Cardiac muscle cell (in vitro differentiated cells and primary cell): ENCODE data around the gene NDUFB7. TPM values are rescaled to one million over a fixed set of nuclear protein-coding genes. Genes with fewer than 3 reads are reported as not detected.

Experiments
- DNase-seq, 2 donors: peaks; one replicate each; pipeline versions ENCODE4 v3.0.0 to v3.0.0-alpha.2; 2010 to 2017; ENCODE audit warnings: low read depth in 1 of 2, low spot score in 1 of 2
- H3K27ac ChIP-seq: fragments of 200-600 bp; sonication (generic); 2 replicates; pipeline ENCODE4 v1.5.1; 2016
- H3K27me3 ChIP-seq: fragments of 200-600 bp; sonication (generic); 2 replicates; pipeline ENCODE4 v1.6.0; 2016; ENCODE audit warnings: control low read depth
- H3K36me3 ChIP-seq: fragments of 200-600 bp; sonication (generic); 2 replicates; pipeline ENCODE4 v1.5.1; 2016; ENCODE audit warnings: control low read depth
- H3K4me1 ChIP-seq: fragments of 200-600 bp; sonication (generic); 2 replicates; pipeline ENCODE4 v1.8.1; 2017; ENCODE audit warnings: low read depth, mild to moderate bottlenecking, mixed run types
- H3K4me3 ChIP-seq: fragments of 200-600 bp; sonication (generic); 2 replicates; pipeline ENCODE4 v1.5.1; 2016; ENCODE audit warnings: mild to moderate bottlenecking
- H3K9me3 ChIP-seq: fragments of 200-600 bp; sonication (generic); 2 replicates; pipeline ENCODE4 v1.5.1; 2017; ENCODE audit warnings: low read depth, mild to moderate bottlenecking, control low read depth
- CTCF ChIP-seq: IDR thresholded peaks from 2 replicates; pipeline ENCODE4 v1.5.1; 2012; ENCODE audit warnings: low read depth, mild to moderate bottlenecking, low read length
- polyA plus RNA-seq: library from polyadenylated mRNA; unstranded; fragments of >200 nt; fragmentation: Nextera tagmentation; extraction: Ambion mirVana; gene quantifications from 2 replicates; pipeline ENCODE4 v1.2.1, GENCODE V29; 2016
- total RNA-seq: library from RNA; depleted of rRNA; stranded (reverse); fragments of >200 nt; gene quantifications from 2 replicates; pipeline ENCODE4 v1.2.3, GENCODE V29; 2016

NDUFB7 gene
- total and polyA plus RNA-seq, 2 experiments from 2014 or later = 381 to 518 TPM

- DNase-seq = no peak
- no peak for TF ChIP-seq CTCF
Observed at GRCh38 chr19:14577264-14577663, 5.4 kb upstream of the NDUFB7 start.

GRCh38 chr19:14576363-14576762 lies 4.5 kb upstream of the NDUFB7 start:
- no peaks in the 10 kb centered on the region for H3K4me1 ChIP-seq
- H3K27me3 ChIP-seq = no peaks in the 10 kb centered on the region
- H3K36me3 ChIP-seq = no peaks in the 10 kb centered on the region
- no peak overlapping the region for H3K4me3 ChIP-seq
- no peaks in the 10 kb centered on the region for H3K9me3 ChIP-seq
- TF ChIP-seq CTCF = no peak
- H3K27ac ChIP-seq = no peak overlapping the region
- DNase-seq = no peak

More at GRCh38 chr19:14577264-14577663, 5.4 kb upstream of the NDUFB7 start:
- Histone ChIP-seq H3K27ac (no peak overlapping the region), H3K4me3 (no peak overlapping the region), H3K36me3 (no peaks in the 10 kb centered on the region), H3K27me3 (no peaks in the 10 kb centered on the region), H3K9me3 (no peaks in the 10 kb centered on the region), H3K4me1 (no peaks in the 10 kb centered on the region)

GRCh38 chr19:14575428-14575980 lies 3.6 kb upstream of the NDUFB7 start:
- peaks cover 7% of the 10 kb centered on the region for H3K4me1 ChIP-seq
- DNase-seq = no peak
- H3K36me3 ChIP-seq = no peaks in the 10 kb centered on the region
- TF ChIP-seq CTCF = no peak
- no peaks in the 10 kb centered on the region for H3K9me3 ChIP-seq
- no peak overlapping the region for H3K27ac ChIP-seq
- H3K27me3 ChIP-seq = no peaks in the 10 kb centered on the region
- no peak overlapping the region for H3K4me3 ChIP-seq

- H3K9me3 ChIP-seq = no peaks in the 10 kb centered on the region
- no peak overlapping the region for H3K27ac ChIP-seq
- no peak for DNase-seq
- H3K4me1 ChIP-seq = peaks cover 7% of the 10 kb centered on the region
- H3K36me3 ChIP-seq = no peaks in the 10 kb centered on the region
- H3K4me3 ChIP-seq = peak overlapping the region; percentile 96
- TF ChIP-seq CTCF = no peak
- H3K27me3 ChIP-seq = no peaks in the 10 kb centered on the region
Observed at GRCh38 chr19:14570864-14571527, 870 bp downstream of the NDUFB7 start.

GRCh38 chr19:14567079-14567478 lies 4.8 kb downstream of the NDUFB7 start:
- H3K36me3 ChIP-seq = peaks cover 3% of the 10 kb centered on the region
- H3K4me3 ChIP-seq = no peak overlapping the region
- no peaks in the 10 kb centered on the region for H3K9me3 ChIP-seq
- no peak for DNase-seq
- no peak for TF ChIP-seq CTCF
- H3K27ac ChIP-seq = no peak overlapping the region
- no peaks in the 10 kb centered on the region for H3K27me3 ChIP-seq
- peaks cover 10% of the 10 kb centered on the region for H3K4me1 ChIP-seq
